Esophagus squamous epithelium (tissue), 4 donors: ENCODE data around the gene ADGRG1.

Experiments
- CTCF ChIP-seq, 6 experiments: fragments of 450-650 bp in 4 of 6; fragments of 200-600 bp in 2 of 6; sonication (generic) in 2 of 6; IDR thresholded peaks; one replicate each; pipeline ENCODE4 v1.5.1; 2016 to 2019; ENCODE audit warnings: antibody characterized with exemption in 6 of 6, mild to moderate bottlenecking in 4 of 6, moderate library complexity in 4 of 6
- POLR2A ChIP-seq, 4 donors: fragments of 450-650 bp; IDR thresholded peaks; one replicate each; pipeline ENCODE4 v1.6.1; 2017; ENCODE audit warnings: antibody characterized with exemption in 4 of 4, mild to moderate bottlenecking in 4 of 4, moderate library complexity in 3 of 4

GRCh38 chr16:57670196-57670595, 41.8 kb downstream of the ADGRG1 start:
- TF ChIP-seq CTCF (IDR thresholded peaks at IDR 0.05) (no peak), POLR2A (IDR thresholded peaks at IDR 0.05) (no peak)
